Nephron (organoid): ENCODE data around the gene MGAT2.

Experiments used
- H3K27ac Mint-ChIP-seq, 3 experiments: 2 replicates each; pipeline ENCODE4 v1.8.0; 2020; ENCODE audit warnings: mixed read lengths in 3 of 3, mild to moderate bottlenecking in 2 of 3, moderate library complexity in 1 of 3
- H3K27me3 Mint-ChIP-seq: 2 replicates; pipeline ENCODE4 v1.8.0; 2021; ENCODE audit warnings: low read depth, mild to moderate bottlenecking, moderate library complexity, mixed read lengths
- H3K36me3 Mint-ChIP-seq: 2 replicates; pipeline ENCODE4 v1.8.0; 2020; ENCODE audit warnings: low read depth, mixed read lengths
- H3K4me1 Mint-ChIP-seq: 2 replicates; pipeline ENCODE4 v1.8.0; 2020; ENCODE audit warnings: mixed read lengths
- H3K4me3 Mint-ChIP-seq, 3 experiments: 2 replicates each; pipeline ENCODE4 v1.8.0; 2020; ENCODE audit warnings: mild to moderate bottlenecking in 3 of 3, mixed read lengths in 3 of 3, moderate library complexity in 2 of 3
- H3K9me3 Mint-ChIP-seq: 2 replicates; pipeline ENCODE4 v1.8.0; 2020; ENCODE audit warnings: mixed read lengths
- CTCF ChIP-seq, 3 experiments: fragments of 200-600 bp; sonication (generic); IDR thresholded peaks; one replicate each; pipeline ENCODE4 v1.5.0; 2021; ENCODE audit warnings: antibody characterized with exemption in 3 of 3; ENCODE audit not compliant: unreplicated experiment in 3 of 3

Gene MGAT2

GRCh38 chr14:49598485-49599300 lies 21.9 kb upstream of the MGAT2 start, which contains the start of gene LRR1:
LRR1 (plus strand) TSS chr14:49598940; CDS start chr14:49599021, 81 bp downstream.
- Mint-ChIP-seq H3K4me3 (peak within 1 kb of the TSS; percentile 94 to 98 (median 97)), H3K27ac (peak within 1 kb of the TSS; percentile 99 to 100 (median 99)), H3K9me3 (no peaks in the 10 kb centered on the region), H3K36me3 (no peaks in the 10 kb centered on the region), H3K4me1 (peaks cover 33% of the 10 kb centered on the region), H3K27me3 (no peaks in the 10 kb centered on the region)
- no peak for TF ChIP-seq CTCF (IDR thresholded peaks at IDR 0.05; ENCODE audit: unreplicated experiment in 3 of 3)

GRCh38 chr14:49607583-49607982 lies 13.0 kb upstream of the MGAT2 start:
- H3K4me3 Mint-ChIP-seq = no peak overlapping the region
- no peaks in the 10 kb centered on the region for H3K4me1 Mint-ChIP-seq
- TF ChIP-seq CTCF (IDR thresholded peaks at IDR 0.05; ENCODE audit: unreplicated experiment in 3 of 3) = no peak
- H3K9me3 Mint-ChIP-seq = no peaks in the 10 kb centered on the region
- no peaks in the 10 kb centered on the region for H3K27me3 Mint-ChIP-seq
- no peak overlapping the region for H3K27ac Mint-ChIP-seq
- peaks cover 22% of the 10 kb centered on the region for H3K36me3 Mint-ChIP-seq

DNA sequence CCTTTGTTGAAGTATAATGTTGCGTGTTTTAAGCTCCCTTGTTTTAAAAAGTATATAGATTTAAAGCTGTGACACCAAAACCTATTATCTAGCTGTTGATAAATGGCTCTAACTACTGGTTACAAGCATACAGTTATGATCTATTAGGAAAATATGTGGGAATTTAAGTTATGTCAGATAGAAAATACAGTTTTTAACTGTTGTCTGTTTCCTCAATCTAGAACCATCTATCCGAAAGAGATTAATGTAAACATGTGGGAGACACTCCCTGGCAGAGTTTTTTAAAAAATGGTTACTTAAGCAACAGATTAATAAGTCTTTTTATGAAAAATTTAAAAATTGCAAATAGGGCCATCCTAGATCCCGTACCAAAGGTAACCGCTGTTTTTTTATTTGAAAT lies 8.3 kb upstream of the MGAT2 start:
- H3K9me3 Mint-ChIP-seq = no peaks in the 10 kb centered on the region
- no peak for TF ChIP-seq CTCF (IDR thresholded peaks at IDR 0.05; ENCODE audit: unreplicated experiment in 3 of 3)

GRCh38 chr14:49612671-49613070 lies 7.9 kb upstream of the MGAT2 start:
- Mint-ChIP-seq H3K27ac (peak overlapping the region in 2 of 3 experiments; percentile 61 to 81), H3K27me3 (no peaks in the 10 kb centered on the region), H3K36me3 (peaks cover 29% of the 10 kb centered on the region), H3K9me3 (no peaks in the 10 kb centered on the region), H3K4me3 (no peak overlapping the region), H3K4me1 (peaks cover 4% of the 10 kb centered on the region)
- TF ChIP-seq CTCF (IDR thresholded peaks at IDR 0.05; ENCODE audit: unreplicated experiment in 3 of 3) = no peak

More for the DNA sequence above, 8.3 kb upstream of the MGAT2 start:
- Mint-ChIP-seq H3K36me3 (peaks cover 26% of the 10 kb centered on the region), H3K27me3 (no peaks in the 10 kb centered on the region), H3K4me1 (no peaks in the 10 kb centered on the region), H3K4me3 (no peak overlapping the region), H3K27ac (peak overlapping the region in 2 of 3 experiments; percentile 61 to 81)

DNA sequence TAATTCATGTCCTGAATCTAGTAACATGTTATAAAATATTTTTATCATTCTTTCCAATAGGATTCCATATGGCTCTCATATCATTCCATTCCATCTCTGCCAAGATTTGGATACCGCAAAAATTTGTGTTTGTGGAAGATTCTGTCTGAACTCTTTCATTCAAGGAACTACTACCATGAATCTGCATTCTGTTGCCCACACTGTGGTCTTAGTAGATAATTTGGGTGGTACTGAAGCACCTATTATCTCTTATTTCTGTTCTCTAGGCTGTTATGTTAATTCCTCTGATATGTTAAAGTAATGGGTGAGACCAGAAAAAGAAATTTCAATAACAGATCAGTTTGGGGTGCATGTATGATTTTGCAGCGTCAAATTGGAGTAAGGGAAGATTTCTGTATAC lies 6.4 kb upstream of the MGAT2 start:
- Mint-ChIP-seq H3K4me1 (peaks cover 16% of the 10 kb centered on the region), H3K27me3 (no peaks in the 10 kb centered on the region), H3K27ac (no peak overlapping the region), H3K9me3 (no peaks in the 10 kb centered on the region), H3K4me3 (no peak overlapping the region), H3K36me3 (peaks cover 33% of the 10 kb centered on the region)
- no peak for TF ChIP-seq CTCF (IDR thresholded peaks at IDR 0.05; ENCODE audit: unreplicated experiment in 3 of 3)

- no peaks in the 10 kb centered on the region for H3K27me3 Mint-ChIP-seq
- H3K4me1 Mint-ChIP-seq = peaks cover 21% of the 10 kb centered on the region
- no peak overlapping the region for H3K4me3 Mint-ChIP-seq
- no peak overlapping the region for H3K27ac Mint-ChIP-seq
- H3K36me3 Mint-ChIP-seq = peaks cover 33% of the 10 kb centered on the region
- H3K9me3 Mint-ChIP-seq = no peaks in the 10 kb centered on the region
- TF ChIP-seq CTCF (IDR thresholded peaks at IDR 0.05; ENCODE audit: unreplicated experiment in 3 of 3) = no peak
These were observed 4.8 kb upstream of the MGAT2 start for GRCh38 chr14:49615776-49616175.
